Colonic mucosa (tissue), 4 donors: ENCODE results near the gene CLIP3. TPM values are rescaled to one million over a fixed set of nuclear protein-coding genes. Genes with fewer than 3 reads are reported as not detected.
A peak's percentile ranks its signal among the peaks of the same experiment; 100 is the strongest.

Experiments used
- DNase-seq: peaks from one replicate; pipeline ENCODE4 v3.0.0-alpha.2; 2020
- H3K27ac ChIP-seq: fragments of 200-600 bp; one replicate; pipeline ENCODE4 v1.8.0; 2021
- H3K27me3 ChIP-seq: fragments of 200-600 bp; one replicate; pipeline ENCODE4 v1.8.0; 2021
- H3K36me3 ChIP-seq: fragments of 200-600 bp; one replicate; pipeline ENCODE4 v1.8.0; 2021
- H3K4me1 ChIP-seq: fragments of 200-600 bp; one replicate; pipeline ENCODE4 v1.8.0; 2021; ENCODE audit warnings: mild to moderate bottlenecking
- H3K4me3 ChIP-seq: fragments of 200-600 bp; one replicate; pipeline ENCODE4 v1.8.0; 2021
- H3K9ac ChIP-seq, 2 donors: one replicate each; pipeline ENCODE4 v1.7.0; 2013; ENCODE audit warnings: control low read depth in 2 of 2, low read depth in 2 of 2, low read length in 2 of 2
- H3K9me3 ChIP-seq: fragments of 200-600 bp; one replicate; pipeline ENCODE4 v1.8.0; 2021
- CTCF ChIP-seq: fragments of 200-600 bp; IDR thresholded peaks from one replicate; pipeline ENCODE4 v1.8.0; 2022; ENCODE audit warnings: antibody characterized with exemption, mild to moderate bottlenecking
- intact Hi-C: fragments of 100-400 bp; cut with DNase I; formaldehyde crosslinking; loops from one replicate; pipeline ENCODE4 v1.14.1; 2022
- total RNA-seq, 2 donors: library from RNA; stranded (reverse); fragmentation: NEBNext Ultra II Directional in 1 of 2; extraction: Animal tissue kit (Norgen Biotek cat#: 25700) in 1 of 2; gene quantifications; one replicate each; pipeline ENCODE4 v1.2.1, GENCODE V29; 2021
- donor health status: healthy.
- donor health status: DM: no; HTN: no; CAD: no.
- donor health status: DM: no; HTN: no; CAD: no.

Gene CLIP3
- total RNA-seq, 2 donors from 2014 or later: 3.4 to 11.7 TPM

GRCh38 chr19:36019061-36019670 is 13.5 kb downstream of the CLIP3 start:
- H3K4me1 ChIP-seq: peaks cover 4% of the 10 kb centered on the region
- H3K27me3 ChIP-seq: no peaks in the 10 kb centered on the region
- DNase-seq: no peak
- no peak for TF ChIP-seq CTCF
- H3K4me3 ChIP-seq: no peak overlapping the region
- no peak overlapping the region for H3K9ac ChIP-seq
- intact Hi-C loops: loop anchor here (10.0 kb wide), 1 partner anchor 96 kb away; the partner anchor contains the start of genes OVOL3, POLR2I and TBCB
- no peaks in the 10 kb centered on the region for H3K9me3 ChIP-seq
- H3K27ac ChIP-seq: no peak overlapping the region
- H3K36me3 ChIP-seq: no peaks in the 10 kb centered on the region

GRCh38 chr19:36014012-36014924 is 18.4 kb downstream of the CLIP3 start, which contains the start of gene ALKBH6:
Gene ALKBH6 (minus strand): TSS chr19:36014213. CDS start chr19:36013397, 816 bp downstream.
- DNase-seq: peak; percentile 99
- intact Hi-C loops: loop anchor here (10.0 kb wide), 1 partner anchor 101 kb away; the partner anchor contains the start of genes OVOL3, POLR2I and TBCB
- Histone ChIP-seq H3K4me1 (peaks cover 4% of the 10 kb centered on the region), H3K4me3 (peak within 1 kb of the TSS; percentile 64), H3K36me3 (no peaks in the 10 kb centered on the region), H3K27ac (peak within 1 kb of the TSS; percentile 19), H3K9me3 (no peaks in the 10 kb centered on the region), H3K27me3 (no peaks in the 10 kb centered on the region), H3K9ac (peak within 1 kb of the TSS; percentile 87 to 88)
- TF ChIP-seq CTCF: no peak

GRCh38 chr19:36013280-36014011 is 19.2 kb downstream of the CLIP3 start:
- Histone ChIP-seq H3K27ac (no peak overlapping the region), H3K9me3 (no peaks in the 10 kb centered on the region), H3K4me1 (peaks cover 4% of the 10 kb centered on the region), H3K9ac (peak overlapping the region; percentile 87 to 88), H3K4me3 (peak overlapping the region; percentile 64), H3K36me3 (no peaks in the 10 kb centered on the region), H3K27me3 (no peaks in the 10 kb centered on the region)
- DNase-seq: no peak
- intact Hi-C loops: loop anchor here (10.0 kb wide), 1 partner anchor 101 kb away; the partner anchor contains the start of genes OVOL3, POLR2I and TBCB
- no peak for TF ChIP-seq CTCF

GRCh38 chr19:36010402-36010801 is 22.3 kb downstream of the CLIP3 start:
- DNase-seq: no peak
- H3K36me3 ChIP-seq: no peaks in the 10 kb centered on the region
- no peaks in the 10 kb centered on the region for H3K9me3 ChIP-seq
- no peak overlapping the region for H3K27ac ChIP-seq
- no peak overlapping the region for H3K4me3 ChIP-seq
- intact Hi-C loops: loop anchor here (10.0 kb wide), 1 partner anchor 104 kb away; the partner anchor contains the start of genes OVOL3, POLR2I and TBCB
- no peak for TF ChIP-seq CTCF
- H3K9ac ChIP-seq: no peak overlapping the region
- no peaks in the 10 kb centered on the region for H3K27me3 ChIP-seq
- H3K4me1 ChIP-seq: peaks cover 4% of the 10 kb centered on the region
